SK-N-SH (cell line): ENCODE measurements around the gene SCN3B.

Experiments
- ELF1 ChIP-seq: IDR thresholded peaks from 2 replicates; pipeline ENCODE4 v1.4.0; 2012
- EP300 ChIP-seq, 2 experiments: IDR thresholded peaks; 2 replicates each; pipeline versions ENCODE4 v1.4.0 to v1.6.1; 2012; ENCODE audit warnings: borderline replicate concordance in 1 of 2, low read depth in 1 of 2, low read length in 1 of 2
- FOXM1 ChIP-seq: IDR thresholded peaks from 2 replicates; pipeline ENCODE4 v1.4.0; 2012; ENCODE audit warnings: low read depth, mild to moderate bottlenecking
- GABPA ChIP-seq: IDR thresholded peaks from 2 replicates; pipeline ENCODE4 v1.4.0; 2012; ENCODE audit warnings: low read depth, mild to moderate bottlenecking
- POLR2AphosphoS5 ChIP-seq: IDR thresholded peaks from 2 replicates; pipeline ENCODE4 v1.6.1; 2012; ENCODE audit warnings: low read depth, low read length
- RXRA ChIP-seq: IDR thresholded peaks from 2 replicates; pipeline ENCODE4 v1.4.0; 2012; ENCODE audit warnings: low read depth, mild to moderate bottlenecking, borderline replicate concordance
- SIN3A ChIP-seq: IDR thresholded peaks from 2 replicates; pipeline ENCODE4 v1.6.1; 2012; ENCODE audit warnings: low read depth, mild to moderate bottlenecking, low read length, moderate library complexity, borderline replicate concordance
- SMC3 ChIP-seq: IDR thresholded peaks from 2 replicates; pipeline ENCODE4 v1.6.1; 2012; ENCODE audit warnings: low read depth, low read length, improper control_type of control experiment
- TAF1 ChIP-seq: IDR thresholded peaks from 2 replicates; pipeline ENCODE4 v1.6.1; 2012; ENCODE audit warnings: low read depth, mild to moderate bottlenecking, low read length, moderate library complexity, borderline replicate concordance
- TEAD4 ChIP-seq: IDR thresholded peaks from 2 replicates; pipeline ENCODE4 v1.4.0; 2012; ENCODE audit warnings: mild to moderate bottlenecking, borderline replicate concordance; ENCODE audit not compliant: insufficient read depth
- YY1 ChIP-seq: IDR thresholded peaks from 2 replicates; pipeline ENCODE4 v1.4.0; 2012; ENCODE audit warnings: low read depth, mild to moderate bottlenecking
- TF ChIP-seq, protein P1 (sequence below): fragments of 200-600 bp; sonication (generic); IDR thresholded peaks from 2 replicates; pipeline ENCODE4 v1.6.1; 2017; ENCODE audit warnings: antibody characterized with exemption, mild to moderate bottlenecking, moderate library complexity
- TF ChIP-seq, protein P2 (sequence below): IDR thresholded peaks from 2 replicates; pipeline ENCODE4 v1.6.1; 2012; ENCODE audit warnings: mild to moderate bottlenecking, low read depth, low read length, moderate library complexity
- TF ChIP-seq, protein P3 (sequence below): IDR thresholded peaks from 2 replicates; pipeline ENCODE4 v1.4.0; 2012; ENCODE audit warnings: low read depth, borderline replicate concordance

DNA sequence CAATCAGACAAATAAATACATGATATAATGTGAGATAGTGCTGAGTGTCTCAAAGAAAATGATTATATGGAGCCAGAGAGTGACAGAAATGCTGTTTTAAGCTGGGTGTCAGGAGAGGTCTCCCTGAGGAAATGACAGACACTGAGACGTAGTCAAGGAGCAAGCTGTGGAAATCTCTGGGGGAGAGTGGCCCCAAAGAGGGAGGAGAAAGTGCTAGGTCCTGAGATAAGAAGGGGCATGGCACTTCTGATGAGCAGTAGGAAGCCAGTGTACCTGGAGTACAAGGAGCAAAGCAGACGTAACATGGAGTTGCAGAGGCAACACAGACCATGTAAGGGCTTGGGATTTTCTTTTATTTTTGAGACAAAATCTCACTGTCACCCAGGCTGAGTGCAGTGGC is 48.3 kb upstream of the SCN3B start:
- TF ChIP-seq POLR2AphosphoS5 (no peak), ELF1 (no peak), TEAD4 (no peak), FOXM1 (no peak), SMC3 (no peak), EP300 (IDR thresholded peaks at IDR 0.05; ENCODE audit: borderline replicate concordance in 1 of 2, low read depth in 1 of 2, low read length in 1 of 2) (no peak), SIN3A (no peak), GABPA (no peak), RXRA (no peak), TAF1 (no peak), YY1 (no peak)
- TF ChIP-seq, protein P1, sequence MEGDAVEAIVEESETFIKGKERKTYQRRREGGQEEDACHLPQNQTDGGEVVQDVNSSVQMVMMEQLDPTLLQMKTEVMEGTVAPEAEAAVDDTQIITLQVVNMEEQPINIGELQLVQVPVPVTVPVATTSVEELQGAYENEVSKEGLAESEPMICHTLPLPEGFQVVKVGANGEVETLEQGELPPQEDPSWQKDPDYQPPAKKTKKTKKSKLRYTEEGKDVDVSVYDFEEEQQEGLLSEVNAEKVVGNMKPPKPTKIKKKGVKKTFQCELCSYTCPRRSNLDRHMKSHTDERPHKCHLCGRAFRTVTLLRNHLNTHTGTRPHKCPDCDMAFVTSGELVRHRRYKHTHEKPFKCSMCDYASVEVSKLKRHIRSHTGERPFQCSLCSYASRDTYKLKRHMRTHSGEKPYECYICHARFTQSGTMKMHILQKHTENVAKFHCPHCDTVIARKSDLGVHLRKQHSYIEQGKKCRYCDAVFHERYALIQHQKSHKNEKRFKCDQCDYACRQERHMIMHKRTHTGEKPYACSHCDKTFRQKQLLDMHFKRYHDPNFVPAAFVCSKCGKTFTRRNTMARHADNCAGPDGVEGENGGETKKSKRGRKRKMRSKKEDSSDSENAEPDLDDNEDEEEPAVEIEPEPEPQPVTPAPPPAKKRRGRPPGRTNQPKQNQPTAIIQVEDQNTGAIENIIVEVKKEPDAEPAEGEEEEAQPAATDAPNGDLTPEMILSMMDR: no peak
- TF ChIP-seq, protein P2, sequence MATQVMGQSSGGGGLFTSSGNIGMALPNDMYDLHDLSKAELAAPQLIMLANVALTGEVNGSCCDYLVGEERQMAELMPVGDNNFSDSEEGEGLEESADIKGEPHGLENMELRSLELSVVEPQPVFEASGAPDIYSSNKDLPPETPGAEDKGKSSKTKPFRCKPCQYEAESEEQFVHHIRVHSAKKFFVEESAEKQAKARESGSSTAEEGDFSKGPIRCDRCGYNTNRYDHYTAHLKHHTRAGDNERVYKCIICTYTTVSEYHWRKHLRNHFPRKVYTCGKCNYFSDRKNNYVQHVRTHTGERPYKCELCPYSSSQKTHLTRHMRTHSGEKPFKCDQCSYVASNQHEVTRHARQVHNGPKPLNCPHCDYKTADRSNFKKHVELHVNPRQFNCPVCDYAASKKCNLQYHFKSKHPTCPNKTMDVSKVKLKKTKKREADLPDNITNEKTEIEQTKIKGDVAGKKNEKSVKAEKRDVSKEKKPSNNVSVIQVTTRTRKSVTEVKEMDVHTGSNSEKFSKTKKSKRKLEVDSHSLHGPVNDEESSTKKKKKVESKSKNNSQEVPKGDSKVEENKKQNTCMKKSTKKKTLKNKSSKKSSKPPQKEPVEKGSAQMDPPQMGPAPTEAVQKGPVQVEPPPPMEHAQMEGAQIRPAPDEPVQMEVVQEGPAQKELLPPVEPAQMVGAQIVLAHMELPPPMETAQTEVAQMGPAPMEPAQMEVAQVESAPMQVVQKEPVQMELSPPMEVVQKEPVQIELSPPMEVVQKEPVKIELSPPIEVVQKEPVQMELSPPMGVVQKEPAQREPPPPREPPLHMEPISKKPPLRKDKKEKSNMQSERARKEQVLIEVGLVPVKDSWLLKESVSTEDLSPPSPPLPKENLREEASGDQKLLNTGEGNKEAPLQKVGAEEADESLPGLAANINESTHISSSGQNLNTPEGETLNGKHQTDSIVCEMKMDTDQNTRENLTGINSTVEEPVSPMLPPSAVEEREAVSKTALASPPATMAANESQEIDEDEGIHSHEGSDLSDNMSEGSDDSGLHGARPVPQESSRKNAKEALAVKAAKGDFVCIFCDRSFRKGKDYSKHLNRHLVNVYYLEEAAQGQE: no peak
- TF ChIP-seq, protein P3, sequence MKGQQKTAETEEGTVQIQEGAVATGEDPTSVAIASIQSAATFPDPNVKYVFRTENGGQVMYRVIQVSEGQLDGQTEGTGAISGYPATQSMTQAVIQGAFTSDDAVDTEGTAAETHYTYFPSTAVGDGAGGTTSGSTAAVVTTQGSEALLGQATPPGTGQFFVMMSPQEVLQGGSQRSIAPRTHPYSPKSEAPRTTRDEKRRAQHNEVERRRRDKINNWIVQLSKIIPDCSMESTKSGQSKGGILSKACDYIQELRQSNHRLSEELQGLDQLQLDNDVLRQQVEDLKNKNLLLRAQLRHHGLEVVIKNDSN: no peak
